ENCODE results near the gene C12orf56. TPM values are rescaled to one million over a fixed set of nuclear protein-coding genes. Genes with fewer than 3 reads are reported as not detected.
A peak's percentile ranks its signal among the peaks of the same experiment; 100 is the strongest.

C12orf56 gene
- total RNA-seq, 1 experiment from 2014 or later, result not detected

DNA sequence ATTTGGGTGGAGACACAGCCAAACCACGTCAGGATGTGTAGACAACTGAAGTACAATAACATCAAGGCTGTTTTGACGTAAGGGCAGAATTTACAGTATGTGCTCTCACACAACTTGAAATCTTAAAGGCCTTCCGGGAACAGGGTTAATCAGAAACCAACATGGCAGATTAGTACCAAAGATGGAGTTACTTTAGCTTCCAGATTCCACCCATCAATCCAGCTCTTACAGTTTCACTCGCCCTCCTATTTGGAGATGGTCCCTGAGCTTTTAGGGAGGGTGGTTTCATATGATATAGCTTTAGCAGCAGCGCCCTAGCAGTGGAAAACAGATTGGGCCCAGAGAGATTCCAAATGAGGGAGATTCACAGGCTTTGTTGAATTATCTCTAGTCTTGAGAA lies 11.6 kb upstream of the C12orf56 start:
- Histone ChIP-seq H3K4me2 (ENCODE audit: low read depth, low read length, poor library complexity, severe bottlenecking) (no peak overlapping the region), H2AFZ (ENCODE audit: low read length) (no peak overlapping the region), H3K9me3 (ENCODE audit: low read length) (no peaks in the 10 kb centered on the region), H3K79me2 (ENCODE audit: low read length) (peaks cover 28% of the 10 kb centered on the region), H3K27me3 (ENCODE audit: low read length) (no peaks in the 10 kb centered on the region), H3K9me2 (replicated peaks; ENCODE audit: insufficient read depth, low read length) (no peaks in the 10 kb centered on the region), H3K4me1 (ENCODE audit: low read length) (peaks cover 18% of the 10 kb centered on the region), H3K4me3 (ENCODE audit: low read length) (no peak overlapping the region), H4K20me1 (ENCODE audit: insufficient read depth, low read depth, low read length) (no peaks in the 10 kb centered on the region), H3K9ac (ENCODE audit: low read length) (no peak overlapping the region), H3K27ac (ENCODE audit: low read length) (no peak overlapping the region), H3K36me3 (ENCODE audit: insufficient read depth, low read length) (no peaks in the 10 kb centered on the region)
- DNase-seq, result no peak

GRCh38 chr12:64400041-64400440 lies 9.5 kb upstream of the C12orf56 start:
- no peak overlapping the region for H3K27ac ChIP-seq (ENCODE audit: low read length)
- peaks cover 7% of the 10 kb centered on the region for H3K4me1 ChIP-seq (ENCODE audit: low read length)
- H3K79me2 ChIP-seq (ENCODE audit: low read length), result peaks cover 7% of the 10 kb centered on the region
- no peak overlapping the region for H3K4me3 ChIP-seq (ENCODE audit: low read length)
- H3K9ac ChIP-seq (ENCODE audit: low read length), result no peak overlapping the region
- no peaks in the 10 kb centered on the region for H3K9me3 ChIP-seq (ENCODE audit: low read length)
- H3K4me2 ChIP-seq (ENCODE audit: low read depth, low read length, poor library complexity, severe bottlenecking), result no peak overlapping the region
- H3K27me3 ChIP-seq (ENCODE audit: low read length), result no peaks in the 10 kb centered on the region
- DNase-seq, result no peak
- no peaks in the 10 kb centered on the region for H4K20me1 ChIP-seq (ENCODE audit: insufficient read depth, low read depth, low read length)
- H2AFZ ChIP-seq (ENCODE audit: low read length), result no peak overlapping the region
- H3K36me3 ChIP-seq (ENCODE audit: insufficient read depth, low read length), result no peaks in the 10 kb centered on the region
- no peaks in the 10 kb centered on the region for H3K9me2 ChIP-seq (replicated peaks; ENCODE audit: insufficient read depth, low read length)

- H4K20me1 ChIP-seq (ENCODE audit: insufficient read depth, low read depth, low read length), result no peaks in the 10 kb centered on the region
- H3K27me3 ChIP-seq (ENCODE audit: low read length), result no peaks in the 10 kb centered on the region
- H3K4me2 ChIP-seq (ENCODE audit: low read depth, low read length, poor library complexity, severe bottlenecking), result no peak overlapping the region
- no peak overlapping the region for H3K27ac ChIP-seq (ENCODE audit: low read length)
- no peaks in the 10 kb centered on the region for H3K9me3 ChIP-seq (ENCODE audit: low read length)
- no peaks in the 10 kb centered on the region for H3K4me1 ChIP-seq (ENCODE audit: low read length)
- H3K9ac ChIP-seq (ENCODE audit: low read length), result no peak overlapping the region
- no peak for DNase-seq
- H3K36me3 ChIP-seq (ENCODE audit: insufficient read depth, low read length), result no peaks in the 10 kb centered on the region
- H3K4me3 ChIP-seq (ENCODE audit: low read length), result no peak overlapping the region
- no peaks in the 10 kb centered on the region for H3K9me2 ChIP-seq (replicated peaks; ENCODE audit: insufficient read depth, low read length)
- no peaks in the 10 kb centered on the region for H3K79me2 ChIP-seq (ENCODE audit: low read length)
- H2AFZ ChIP-seq (ENCODE audit: low read length), result no peak overlapping the region
Measured at GRCh38 chr12:64395739-64396138, 5.2 kb upstream of the C12orf56 start.

GRCh38 chr12:64392221-64392620 lies 1.7 kb upstream of the C12orf56 start:
- Histone ChIP-seq H3K4me1 (ENCODE audit: low read length) (no peaks in the 10 kb centered on the region), H3K79me2 (ENCODE audit: low read length) (no peaks in the 10 kb centered on the region), H3K4me2 (ENCODE audit: low read depth, low read length, poor library complexity, severe bottlenecking) (no peak overlapping the region), H3K4me3 (ENCODE audit: low read length) (no peak overlapping the region), H3K36me3 (ENCODE audit: insufficient read depth, low read length) (no peaks in the 10 kb centered on the region), H4K20me1 (ENCODE audit: insufficient read depth, low read depth, low read length) (no peaks in the 10 kb centered on the region), H3K27ac (ENCODE audit: low read length) (no peak overlapping the region), H3K9me3 (ENCODE audit: low read length) (no peaks in the 10 kb centered on the region), H3K27me3 (ENCODE audit: low read length) (no peaks in the 10 kb centered on the region), H2AFZ (ENCODE audit: low read length) (no peak overlapping the region), H3K9ac (ENCODE audit: low read length) (no peak overlapping the region), H3K9me2 (replicated peaks; ENCODE audit: insufficient read depth, low read length) (no peaks in the 10 kb centered on the region)
- peak; percentile 73 for DNase-seq

GRCh38 chr12:64389154-64389553 lies 1.4 kb downstream of the C12orf56 start:
- Histone ChIP-seq H3K4me1 (ENCODE audit: low read length) (no peaks in the 10 kb centered on the region), H3K36me3 (ENCODE audit: insufficient read depth, low read length) (no peaks in the 10 kb centered on the region), H3K9me2 (replicated peaks; ENCODE audit: insufficient read depth, low read length) (no peaks in the 10 kb centered on the region)

DNA sequence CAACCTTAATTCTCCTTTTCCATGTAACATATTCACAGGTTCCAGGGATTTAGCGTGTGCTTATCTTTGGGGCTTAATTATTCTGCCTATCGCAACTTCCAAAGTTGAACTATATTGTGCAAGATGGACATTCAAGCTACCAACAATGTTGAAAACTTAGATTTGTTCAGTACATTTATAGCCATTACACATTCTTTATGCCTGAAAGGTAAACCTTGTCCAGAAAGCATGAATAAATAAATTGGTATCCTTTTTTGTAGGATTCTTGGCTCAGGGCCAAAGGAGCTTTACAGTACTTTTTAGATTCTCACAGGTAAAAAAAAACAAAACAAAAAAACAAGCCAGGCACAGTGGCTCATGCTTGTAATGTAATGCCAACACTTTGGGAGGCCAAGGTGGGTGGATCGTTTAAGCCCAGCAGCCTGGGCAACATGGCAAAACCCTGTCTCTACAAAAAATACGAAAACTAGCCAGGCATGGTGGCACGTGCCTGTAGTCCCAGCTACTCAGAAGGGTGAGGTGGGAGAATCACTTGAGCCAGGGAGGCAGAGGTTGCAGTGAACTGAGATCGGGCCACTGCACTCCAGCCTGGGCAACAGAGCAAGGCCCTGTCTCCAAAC lies 3.3 kb downstream of the C12orf56 start:
- Histone ChIP-seq H3K4me3 (ENCODE audit: low read length) (no peak overlapping the region), H3K79me2 (ENCODE audit: low read length) (no peaks in the 10 kb centered on the region), H4K20me1 (ENCODE audit: insufficient read depth, low read depth, low read length) (no peaks in the 10 kb centered on the region), H3K27me3 (ENCODE audit: low read length) (no peaks in the 10 kb centered on the region), H3K9me2 (replicated peaks; ENCODE audit: insufficient read depth, low read length) (no peaks in the 10 kb centered on the region), H3K4me1 (ENCODE audit: low read length) (no peaks in the 10 kb centered on the region), H3K9me3 (ENCODE audit: low read length) (no peaks in the 10 kb centered on the region), H3K4me2 (ENCODE audit: low read depth, low read length, poor library complexity, severe bottlenecking) (no peak overlapping the region), H3K9ac (ENCODE audit: low read length) (no peak overlapping the region), H3K27ac (ENCODE audit: low read length) (no peak overlapping the region), H2AFZ (ENCODE audit: low read length) (no peak overlapping the region), H3K36me3 (ENCODE audit: insufficient read depth, low read length) (no peaks in the 10 kb centered on the region)
- DNase-seq, result no peak

More at GRCh38 chr12:64389154-64389553, 1.4 kb downstream of the C12orf56 start:
- Histone ChIP-seq H3K9ac (ENCODE audit: low read length) (no peak overlapping the region), H3K27ac (ENCODE audit: low read length) (no peak overlapping the region), H2AFZ (ENCODE audit: low read length) (no peak overlapping the region), H3K79me2 (ENCODE audit: low read length) (no peaks in the 10 kb centered on the region), H3K4me2 (ENCODE audit: low read depth, low read length, poor library complexity, severe bottlenecking) (no peak overlapping the region), H3K4me3 (ENCODE audit: low read length) (no peak overlapping the region), H3K9me3 (ENCODE audit: low read length) (no peaks in the 10 kb centered on the region), H4K20me1 (ENCODE audit: insufficient read depth, low read depth, low read length) (no peaks in the 10 kb centered on the region), H3K27me3 (ENCODE audit: low read length) (no peaks in the 10 kb centered on the region)
- no peak for DNase-seq

GRCh38 chr12:64385468-64385867 lies 5.1 kb downstream of the C12orf56 start:
- Histone ChIP-seq H3K36me3 (ENCODE audit: insufficient read depth, low read length) (no peaks in the 10 kb centered on the region), H3K4me2 (ENCODE audit: low read depth, low read length, poor library complexity, severe bottlenecking) (no peak overlapping the region), H3K79me2 (ENCODE audit: low read length) (no peaks in the 10 kb centered on the region), H3K9ac (ENCODE audit: low read length) (no peak overlapping the region), H3K27me3 (ENCODE audit: low read length) (no peaks in the 10 kb centered on the region), H3K4me3 (ENCODE audit: low read length) (no peak overlapping the region), H2AFZ (ENCODE audit: low read length) (no peak overlapping the region), H3K9me3 (ENCODE audit: low read length) (no peaks in the 10 kb centered on the region), H4K20me1 (ENCODE audit: insufficient read depth, low read depth, low read length) (no peaks in the 10 kb centered on the region), H3K9me2 (replicated peaks; ENCODE audit: insufficient read depth, low read length) (no peaks in the 10 kb centered on the region), H3K4me1 (ENCODE audit: low read length) (no peaks in the 10 kb centered on the region), H3K27ac (ENCODE audit: low read length) (no peak overlapping the region)
- no peak for DNase-seq

GRCh38 chr12:64385019-64385418 lies 5.5 kb downstream of the C12orf56 start:
- Histone ChIP-seq H3K9me3 (ENCODE audit: low read length) (no peaks in the 10 kb centered on the region), H3K4me1 (ENCODE audit: low read length) (no peaks in the 10 kb centered on the region), H3K4me2 (ENCODE audit: low read depth, low read length, poor library complexity, severe bottlenecking) (no peak overlapping the region), H3K27ac (ENCODE audit: low read length) (no peak overlapping the region), H3K9ac (ENCODE audit: low read length) (no peak overlapping the region), H3K9me2 (replicated peaks; ENCODE audit: insufficient read depth, low read length) (no peaks in the 10 kb centered on the region), H3K36me3 (ENCODE audit: insufficient read depth, low read length) (no peaks in the 10 kb centered on the region), H3K79me2 (ENCODE audit: low read length) (no peaks in the 10 kb centered on the region), H2AFZ (ENCODE audit: low read length) (no peak overlapping the region), H3K4me3 (ENCODE audit: low read length) (no peak overlapping the region), H4K20me1 (ENCODE audit: insufficient read depth, low read depth, low read length) (no peaks in the 10 kb centered on the region), H3K27me3 (ENCODE audit: low read length) (no peaks in the 10 kb centered on the region)
- DNase-seq, result no peak
